GM12864 (cell line): ENCODE data around the gene CRTC1.

Experiments used
- DNase-seq: peaks from one replicate; pipeline ENCODE4 v3.0.0-alpha.2; 2011; ENCODE audit warnings: low read depth
- H3K4me3 ChIP-seq: 2 replicates; pipeline ENCODE4 v1.5.1; 2011; ENCODE audit warnings: mild to moderate bottlenecking, low read depth, low read length, control low read depth
- CTCF ChIP-seq: IDR thresholded peaks from 2 replicates; pipeline ENCODE4 v1.5.1; 2011; ENCODE audit warnings: low read depth, mild to moderate bottlenecking, moderate library complexity, low read length, control low read depth, inconsistent platforms; ENCODE audit errors: missing control alignments

CRTC1 gene

GRCh38 chr19:18654469-18654868 is 29.0 kb upstream of the CRTC1 start:
- TF ChIP-seq CTCF, result no peak
- no peak overlapping the region for H3K4me3 ChIP-seq
- no peak for DNase-seq

GRCh38 chr19:18655173-18655844 is 28.2 kb upstream of the CRTC1 start:
- H3K4me3 ChIP-seq, result no peak overlapping the region
- TF ChIP-seq CTCF, result no peak
- no peak for DNase-seq

GRCh38 chr19:18656337-18657086 is 27.0 kb upstream of the CRTC1 start:
- no peak overlapping the region for H3K4me3 ChIP-seq
- TF ChIP-seq CTCF, result no peak
- no peak for DNase-seq

- TF ChIP-seq CTCF, result no peak
- no peak for DNase-seq
- no peak overlapping the region for H3K4me3 ChIP-seq
These were observed 25.7 kb upstream of the CRTC1 start for GRCh38 chr19:18657590-18658365.

- no peak overlapping the region for H3K4me3 ChIP-seq
- no peak for TF ChIP-seq CTCF
- no peak for DNase-seq
These were observed 25.1 kb upstream of the CRTC1 start for GRCh38 chr19:18658366-18658855.

GRCh38 chr19:18659281-18660050 is 24.0 kb upstream of the CRTC1 start:
- TF ChIP-seq CTCF, result no peak
- DNase-seq, result no peak
- H3K4me3 ChIP-seq, result no peak overlapping the region
